ENCODE results near the gene EFHB.

DNA sequence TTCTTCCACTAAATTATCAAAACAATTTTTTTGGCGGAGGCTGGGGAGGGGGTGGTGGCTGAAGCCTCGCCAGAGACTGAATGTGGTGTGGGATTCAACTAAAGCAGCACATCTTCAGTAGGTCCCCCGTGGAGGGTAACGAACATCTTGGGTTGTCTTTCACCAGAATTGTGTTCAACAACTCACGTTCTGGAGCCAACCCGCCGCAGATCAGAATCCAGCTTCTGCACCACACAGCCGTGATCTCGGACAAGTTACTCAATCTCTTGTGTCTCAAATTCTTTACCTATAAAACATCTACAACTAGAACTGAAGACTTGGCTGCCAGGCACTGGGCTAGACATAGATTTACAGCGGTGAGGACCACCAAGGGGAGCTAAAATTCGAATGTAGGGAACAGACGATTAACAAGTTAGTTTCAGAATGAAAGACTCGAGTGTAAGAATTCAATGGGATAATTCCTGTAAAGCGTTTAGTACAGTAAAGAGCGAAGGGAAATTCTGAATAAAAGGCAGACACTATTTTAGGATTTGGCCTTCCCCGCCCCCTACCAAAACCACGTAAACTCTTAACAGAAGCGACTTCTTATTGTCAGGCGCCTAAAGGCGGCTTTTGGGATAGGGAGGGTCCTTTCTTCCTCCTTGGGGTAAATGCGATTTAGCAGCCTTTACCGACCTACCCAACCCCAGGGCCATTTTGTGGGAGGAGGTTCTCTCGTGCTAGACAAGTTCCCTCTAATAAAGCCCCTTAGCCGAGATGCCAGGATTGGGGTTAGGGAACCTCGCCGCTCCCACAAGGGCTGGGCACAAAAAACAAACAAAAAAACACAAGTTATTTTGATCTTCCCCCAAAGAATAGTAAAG, 12.2 kb upstream of the EFHB start:
- no peak for TF ChIP-seq CTCF (IDR thresholded peaks at IDR 0.05)
- TF ChIP-seq POLR2A (IDR thresholded peaks at IDR 0.05), result no peak

All from lower leg skin (tissue), 3 donors.